ENCODE results near the gene ARHGAP22. TPM values are rescaled to one million over a fixed set of nuclear protein-coding genes. Genes with fewer than 3 reads are reported as not detected.

ARHGAP22 gene
- polyA plus RNA-seq, 1 donor from 2014 or later = 0.15 TPM

GRCh38 chr10:48412081-48412480, 192.8 kb downstream of the ARHGAP22 start:
- Histone ChIP-seq H3K9me3 (ENCODE audit: low read length) (peaks cover 10% of the 10 kb centered on the region), H4K20me1 (ENCODE audit: insufficient read depth) (no peaks in the 10 kb centered on the region), H2AFZ (ENCODE audit: low read depth, low read length) (no peak overlapping the region), H3K9ac (ENCODE audit: low read length) (no peak overlapping the region), H3K27ac (ENCODE audit: low read length) (no peak overlapping the region), H3F3A (ENCODE audit: insufficient read depth, low read length, poor library complexity, severe bottlenecking) (no peaks in the 10 kb centered on the region), H3K9me2 (ENCODE audit: insufficient read depth, low read length) (no peaks in the 10 kb centered on the region), H3K4me3 (ENCODE audit: low read length) (no peak overlapping the region), H3K27me3 (ENCODE audit: insufficient read depth, low read depth, low read length) (no peaks in the 10 kb centered on the region), H3K4me2 (ENCODE audit: low read length) (no peak overlapping the region), H3K79me2 (replicated peaks; ENCODE audit: insufficient read depth, low read length) (peaks cover 5% of the 10 kb centered on the region), H3K36me3 (ENCODE audit: insufficient read depth, low read length) (peaks cover 20% of the 10 kb centered on the region)
- TF ChIP-seq REST (IDR thresholded peaks at IDR 0.05; ENCODE audit: borderline replicate concordance) (no peak), CTCF (IDR thresholded peaks at IDR 0.05; ENCODE audit: poor library complexity, severe bottlenecking) (no peak), POLR2AphosphoS5 (IDR thresholded peaks at IDR 0.05) (no peak), TAF1 (IDR thresholded peaks at IDR 0.05; ENCODE audit: low read depth) (no peak), SMC3 (conservative IDR thresholded peaks at IDR 0.05; ENCODE audit: poor library complexity) (no peak), MXI1 (conservative IDR thresholded peaks at IDR 0.05; ENCODE audit: poor library complexity, severe bottlenecking) (no peak), EP300 (conservative IDR thresholded peaks at IDR 0.05; ENCODE audit: poor library complexity, severe bottlenecking) (no peak)

- Histone ChIP-seq H3K27me3 (ENCODE audit: insufficient read depth, low read depth, low read length) (no peaks in the 10 kb centered on the region), H3K79me2 (replicated peaks; ENCODE audit: insufficient read depth, low read length) (peaks cover 5% of the 10 kb centered on the region), H3K9me2 (ENCODE audit: insufficient read depth, low read length) (no peaks in the 10 kb centered on the region), H3K27ac (ENCODE audit: low read length) (no peak overlapping the region), H3K4me2 (ENCODE audit: low read length) (no peak overlapping the region), H2AFZ (ENCODE audit: low read depth, low read length) (no peak overlapping the region), H3K9me3 (ENCODE audit: low read length) (peaks cover 10% of the 10 kb centered on the region), H3K9ac (ENCODE audit: low read length) (no peak overlapping the region), H3F3A (ENCODE audit: insufficient read depth, low read length, poor library complexity, severe bottlenecking) (no peaks in the 10 kb centered on the region), H3K4me3 (ENCODE audit: low read length) (no peak overlapping the region), H3K36me3 (ENCODE audit: insufficient read depth, low read length) (peaks cover 20% of the 10 kb centered on the region), H4K20me1 (ENCODE audit: insufficient read depth) (no peaks in the 10 kb centered on the region)
- TF ChIP-seq SMC3 (conservative IDR thresholded peaks at IDR 0.05; ENCODE audit: poor library complexity) (no peak), REST (IDR thresholded peaks at IDR 0.05; ENCODE audit: borderline replicate concordance) (no peak), TAF1 (IDR thresholded peaks at IDR 0.05; ENCODE audit: low read depth) (no peak), EZH2 (IDR thresholded peaks at IDR 0.05; ENCODE audit: borderline replicate concordance, insufficient read depth, low read length, poor library complexity, severe bottlenecking) (no peak), EP300 (conservative IDR thresholded peaks at IDR 0.05; ENCODE audit: poor library complexity, severe bottlenecking) (no peak), CTCF (IDR thresholded peaks at IDR 0.05; ENCODE audit: poor library complexity, severe bottlenecking) (no peak), POLR2AphosphoS5 (IDR thresholded peaks at IDR 0.05) (no peak), RAD21 (conservative IDR thresholded peaks at IDR 0.05) (no peak), MXI1 (conservative IDR thresholded peaks at IDR 0.05; ENCODE audit: poor library complexity, severe bottlenecking) (no peak)
Observed at GRCh38 chr10:48411510-48411909, 193.4 kb downstream of the ARHGAP22 start.

Data from neural cell (in vitro differentiated cells).